Lung microvascular endothelial cell (primary cell): ENCODE data around the gene MARCO. TPM values are rescaled to one million over a fixed set of nuclear protein-coding genes. Genes with fewer than 3 reads are reported as not detected.
"Not testable (repeated sequence)": the region's sequence is repeated elsewhere in the genome, so short reads cannot be mapped to it uniquely, and the experiment has no call there.

Experiments
- DNase-seq, 2 donors: peaks; one replicate each; pipeline versions ENCODE4 v3.0.0 to v3.0.0-alpha.2; 2010; ENCODE audit warnings: low read depth in 2 of 2
- total RNA-seq: library from RNA; depleted of rRNA; stranded (reverse); fragments of >200 nt; gene quantifications from 2 replicates; pipeline ENCODE4 v1.2.1, GENCODE V29; 2014

Gene MARCO
- total RNA-seq, 1 donor from 2014 or later: not detected

- DNase-seq: no peak
Measured at GRCh38 chr2:118925981-118926380, 16.0 kb upstream of the MARCO start.

GRCh38 chr2:118929059-118929458 is 12.9 kb upstream of the MARCO start:
- no peak for DNase-seq

GRCh38 chr2:118932949-118933348 is 9.0 kb upstream of the MARCO start:
- DNase-seq: no peak

- DNase-seq: no peak
Measured at GRCh38 chr2:118936306-118936705, 5.7 kb upstream of the MARCO start.

GRCh38 chr2:118936936-118937335 is 5.1 kb upstream of the MARCO start:
- no peak for DNase-seq

GRCh38 chr2:118937817-118938216 is 4.2 kb upstream of the MARCO start:
- no peak for DNase-seq

GRCh38 chr2:118939994-118940393 is 2.0 kb upstream of the MARCO start:
- no peak for DNase-seq

- DNase-seq: no peak
Measured at GRCh38 chr2:118940486-118941120, 1.4 kb upstream of the MARCO start.

GRCh38 chr2:118943286-118943685 is 1.3 kb downstream of the MARCO start:
- no peak for DNase-seq

GRCh38 chr2:118945881-118946280 is 3.9 kb downstream of the MARCO start:
- no peak for DNase-seq

- not testable (repeated sequence) for DNase-seq
Measured at GRCh38 chr2:118948266-118948665, 6.3 kb downstream of the MARCO start.

- DNase-seq: peak; percentile 6 to 16
Measured at GRCh38 chr2:118954297-118955060, 12.5 kb downstream of the MARCO start.

- no peak for DNase-seq
Measured at GRCh38 chr2:118965737-118966136, 23.7 kb downstream of the MARCO start.

- no peak for DNase-seq
Measured at GRCh38 chr2:118967124-118967880, 25.3 kb downstream of the MARCO start.

- no peak for DNase-seq
Measured at GRCh38 chr2:118968042-118968441, 26.0 kb downstream of the MARCO start.

GRCh38 chr2:118968961-118969733 is 27.2 kb downstream of the MARCO start:
- DNase-seq: no peak

GRCh38 chr2:118969734-118970395 is 27.9 kb downstream of the MARCO start:
- no peak for DNase-seq

GRCh38 chr2:118970396-118971135 is 28.6 kb downstream of the MARCO start:
- DNase-seq: no peak

- no peak for DNase-seq
Measured at GRCh38 chr2:118971245-118972122, 29.5 kb downstream of the MARCO start.
